Measurements from ENCODE around the gene CRAMP1. TPM values are rescaled to one million over a fixed set of nuclear protein-coding genes. Genes with fewer than 3 reads are reported as not detected.

CRAMP1 gene
- total and polyA plus RNA-seq, 10 donors, result 3.0 to 32.4 (median 17.2) TPM

DNA sequence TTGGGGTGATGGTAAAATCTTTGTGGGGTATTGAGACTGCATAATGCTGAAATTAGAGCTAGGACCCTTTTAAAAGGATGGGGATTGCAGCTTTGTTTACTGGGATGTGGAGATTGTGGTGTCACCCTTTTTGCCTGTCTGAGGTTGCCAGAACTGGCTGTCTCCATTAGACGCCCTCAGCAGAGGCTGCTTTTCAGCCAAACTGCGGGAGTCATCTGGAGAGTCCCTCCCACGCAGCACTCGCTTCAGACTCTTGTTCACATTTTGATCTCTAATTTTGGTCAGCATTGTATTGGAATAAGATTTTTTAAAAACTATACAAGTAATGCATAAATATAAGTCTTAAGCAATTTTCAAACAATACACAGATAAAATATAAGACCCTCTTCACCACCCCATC, 38.0 kb downstream of the CRAMP1 start:
- Histone ChIP-seq H3K27me3 (replicated peaks in 1 of 7) (no peaks in the 10 kb centered on the region), H3K27ac (no peak overlapping the region), H3K36me3 (peaks cover 0 to 96% (median 35%) of the 10 kb centered on the region in 6 donors), H3K4me1 (peaks cover 0 to 46% (median 13%) of the 10 kb centered on the region in 6 donors), H3K4me3 (no peak overlapping the region), H3K9me3 (no peaks in the 10 kb centered on the region)
- DNase-seq, result no peak
- WGBS, 5 donors, result 70 to 94% (median 81%) methylated on average over 4 of the region's 4 CpGs
- TF ChIP-seq, protein P1, sequence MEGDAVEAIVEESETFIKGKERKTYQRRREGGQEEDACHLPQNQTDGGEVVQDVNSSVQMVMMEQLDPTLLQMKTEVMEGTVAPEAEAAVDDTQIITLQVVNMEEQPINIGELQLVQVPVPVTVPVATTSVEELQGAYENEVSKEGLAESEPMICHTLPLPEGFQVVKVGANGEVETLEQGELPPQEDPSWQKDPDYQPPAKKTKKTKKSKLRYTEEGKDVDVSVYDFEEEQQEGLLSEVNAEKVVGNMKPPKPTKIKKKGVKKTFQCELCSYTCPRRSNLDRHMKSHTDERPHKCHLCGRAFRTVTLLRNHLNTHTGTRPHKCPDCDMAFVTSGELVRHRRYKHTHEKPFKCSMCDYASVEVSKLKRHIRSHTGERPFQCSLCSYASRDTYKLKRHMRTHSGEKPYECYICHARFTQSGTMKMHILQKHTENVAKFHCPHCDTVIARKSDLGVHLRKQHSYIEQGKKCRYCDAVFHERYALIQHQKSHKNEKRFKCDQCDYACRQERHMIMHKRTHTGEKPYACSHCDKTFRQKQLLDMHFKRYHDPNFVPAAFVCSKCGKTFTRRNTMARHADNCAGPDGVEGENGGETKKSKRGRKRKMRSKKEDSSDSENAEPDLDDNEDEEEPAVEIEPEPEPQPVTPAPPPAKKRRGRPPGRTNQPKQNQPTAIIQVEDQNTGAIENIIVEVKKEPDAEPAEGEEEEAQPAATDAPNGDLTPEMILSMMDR (IDR thresholded peaks at IDR 0.05 in 8 of 11, conservative IDR thresholded peaks at IDR 0.05 in 3 of 11), result no peak
- TF ChIP-seq POLR2AphosphoS5 (IDR thresholded peaks at IDR 0.05), result no peak
- TF ChIP-seq POLR2A (IDR thresholded peaks at IDR 0.05), result no peak
- intact Hi-C loops (cut with DNase I; ENCODE audit: low total_unique reads), result no loop called here

DNA sequence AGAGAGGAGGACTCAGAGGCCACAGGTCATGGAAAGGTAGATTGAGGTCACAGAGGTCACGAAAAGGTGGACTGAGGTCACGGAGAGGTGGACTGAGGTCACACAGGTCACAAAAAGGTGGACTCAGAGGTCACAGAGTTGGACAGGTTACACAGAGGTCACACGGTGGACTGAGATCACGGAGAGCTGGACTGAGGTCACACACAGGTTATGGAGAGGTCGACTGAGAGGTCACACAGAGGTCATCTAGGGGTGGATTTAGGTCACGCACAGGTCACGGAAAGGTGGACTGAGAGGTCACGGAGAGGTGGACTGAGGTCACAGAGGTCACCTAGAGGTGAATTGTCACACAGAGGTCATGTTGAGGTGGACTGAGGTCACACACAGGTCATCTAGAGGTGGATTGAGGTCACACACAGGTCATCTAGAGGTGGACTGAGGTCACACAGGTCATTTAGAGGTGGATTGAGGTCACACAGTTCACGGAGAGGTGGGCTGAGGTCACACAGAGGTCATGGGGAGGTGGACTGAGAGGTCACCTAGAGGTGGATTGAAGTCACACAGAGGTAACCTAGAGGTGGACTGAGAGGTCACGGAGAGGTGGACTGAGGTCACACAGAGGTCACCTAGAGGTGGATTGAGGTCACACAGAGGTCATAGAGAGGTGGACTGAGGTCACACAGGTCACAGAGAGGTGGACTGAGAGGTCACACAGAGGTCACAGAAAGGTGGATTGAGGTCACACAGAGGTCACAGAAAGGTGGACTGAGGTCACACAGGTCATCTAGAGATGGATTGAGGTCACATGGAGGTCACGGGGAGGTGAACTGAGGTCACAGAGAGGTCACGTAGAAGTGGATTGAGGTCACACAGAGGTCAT, 39.2 kb downstream of the CRAMP1 start:
- H3K9me3 ChIP-seq, result no peaks in the 10 kb centered on the region
- H3K4me3 ChIP-seq, result no peak overlapping the region
- no peak for DNase-seq
- no peak overlapping the region for H3K27ac ChIP-seq
- no peaks in the 10 kb centered on the region for H3K27me3 ChIP-seq (replicated peaks in 1 of 7)
- intact Hi-C loops (cut with DNase I; ENCODE audit: low total_unique reads), result no loop called here
- peaks cover 5 to 96% (median 47%) of the 10 kb centered on the region in 6 donors for H3K36me3 ChIP-seq
- WGBS, 5 donors, result 92 to 97% (median 95%) methylated on average over 12 of the region's 12 CpGs
- peaks cover 0 to 39% (median 10%) of the 10 kb centered on the region in 6 donors for H3K4me1 ChIP-seq
- TF ChIP-seq POLR2A (IDR thresholded peaks at IDR 0.05), result no peak

DNA sequence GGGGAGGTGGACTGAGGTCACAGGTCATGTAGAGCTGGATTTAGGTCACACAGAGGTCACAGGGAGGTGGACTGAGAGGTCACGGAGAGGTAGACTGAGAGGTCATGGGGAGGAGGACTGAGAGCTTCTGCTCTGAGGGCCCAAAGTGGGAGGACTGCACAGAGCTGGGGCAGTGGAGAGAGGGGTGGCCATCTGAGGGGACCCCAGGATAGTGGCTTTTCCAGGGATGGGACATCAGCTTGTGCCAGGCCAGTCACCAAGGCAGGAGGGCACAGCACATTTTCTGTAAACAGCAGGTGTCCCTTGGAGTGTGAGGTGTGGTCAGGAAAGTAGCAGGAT, 39.8 kb downstream of the CRAMP1 start:
- H3K27me3 ChIP-seq (replicated peaks in 1 of 7), result no peaks in the 10 kb centered on the region
- TF ChIP-seq POLR2AphosphoS5 (IDR thresholded peaks at IDR 0.05), result no peak
- no peak for TF ChIP-seq POLR2A (IDR thresholded peaks at IDR 0.05)
- TF ChIP-seq, protein P1 (IDR thresholded peaks at IDR 0.05 in 8 of 11, conservative IDR thresholded peaks at IDR 0.05 in 3 of 11), result no peak
- no peak overlapping the region for H3K4me3 ChIP-seq
- peaks cover 5 to 97% (median 50%) of the 10 kb centered on the region in 6 donors for H3K36me3 ChIP-seq
- 94 to 100% (median 100%) methylated on average over 1 of the region's 1 CpG for WGBS, 5 donors
- intact Hi-C loops (cut with DNase I; ENCODE audit: low total_unique reads), result no loop called here
- no peak overlapping the region for H3K27ac ChIP-seq
- DNase-seq, result no peak
- no peaks in the 10 kb centered on the region for H3K9me3 ChIP-seq
- peaks cover 0 to 33% (median 8%) of the 10 kb centered on the region in 6 donors for H3K4me1 ChIP-seq

DNA sequence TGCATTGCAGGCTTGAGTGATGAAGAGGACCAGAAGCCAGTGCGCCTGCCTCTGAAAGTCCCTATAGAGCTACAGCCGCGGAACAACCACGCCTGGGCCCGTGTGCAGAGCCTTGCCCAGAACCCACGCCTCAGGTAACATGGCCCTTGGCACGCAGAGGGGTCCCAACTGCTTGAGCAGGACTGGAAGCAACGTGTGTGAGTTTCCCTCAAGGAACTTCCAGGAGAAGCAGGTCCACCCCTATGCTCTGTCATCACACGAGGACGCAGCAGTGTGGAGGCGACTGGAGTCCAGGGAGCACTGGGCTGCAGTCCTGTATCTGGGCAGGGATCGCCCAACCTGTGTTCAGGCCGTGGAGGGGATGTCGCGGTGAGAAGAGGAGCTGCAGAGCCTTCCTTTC, 40.9 kb downstream of the CRAMP1 start:
- Histone ChIP-seq H3K27me3 (replicated peaks in 1 of 7) (no peaks in the 10 kb centered on the region), H3K36me3 (peaks cover 5 to 97% (median 57%) of the 10 kb centered on the region in 6 donors), H3K9me3 (no peaks in the 10 kb centered on the region), H3K4me3 (no peak overlapping the region), H3K27ac (no peak overlapping the region), H3K4me1 (peaks cover 0 to 23% (median 3%) of the 10 kb centered on the region in 6 donors)
- TF ChIP-seq, protein P1 (IDR thresholded peaks at IDR 0.05 in 8 of 11, conservative IDR thresholded peaks at IDR 0.05 in 3 of 11), result no peak
- TF ChIP-seq POLR2A (IDR thresholded peaks at IDR 0.05) (no peak), POLR2AphosphoS5 (IDR thresholded peaks at IDR 0.05) (no peak)
- WGBS, 5 donors, result 89 to 98% (median 97%) methylated on average over 10 to 15 of the region's 15 CpGs
- no peak for DNase-seq
- intact Hi-C loops (cut with DNase I; ENCODE audit: low total_unique reads), result no loop called here
